GM12878 (cell line): ENCODE results near the gene RNF166.

Experiments used
- ETV6 ChIP-seq, 2 experiments: fragments of 450-650 bp in 1 of 2; IDR thresholded peaks in 1 of 2; conservative IDR thresholded peaks in 1 of 2; 2 replicates each; pipeline ENCODE4 v1.6.1; 2014; ENCODE audit warnings: antibody characterized with exemption in 1 of 2, borderline replicate concordance in 1 of 2, low read depth in 1 of 2, mild to moderate bottlenecking in 1 of 2, moderate library complexity in 1 of 2
- FOXK2 ChIP-seq: fragments of 450-650 bp; IDR thresholded peaks from 2 replicates; pipeline ENCODE4 v1.6.1; 2017; ENCODE audit warnings: mild to moderate bottlenecking, moderate library complexity
- POLR2AphosphoS5 ChIP-seq: IDR thresholded peaks from 2 replicates; pipeline ENCODE4 v1.6.1; 2011; ENCODE audit warnings: mild to moderate bottlenecking, low read length, inconsistent platforms
- ZNF24 ChIP-seq: fragments of 450-650 bp; IDR thresholded peaks from 2 replicates; pipeline ENCODE4 v1.6.1; 2017; ENCODE audit warnings: antibody characterized with exemption, mild to moderate bottlenecking
- TF ChIP-seq, protein P1 (sequence below), 3 experiments: IDR thresholded peaks in 2 of 3; conservative IDR thresholded peaks in 1 of 3; 2 replicates each; pipeline ENCODE4 v1.5.1; 2011; ENCODE audit warnings: low read depth in 3 of 3, low read length in 3 of 3, mild to moderate bottlenecking in 3 of 3, control low read depth in 2 of 3, moderate library complexity in 2 of 3, inconsistent platforms in 1 of 3, mixed read lengths in 1 of 3; ENCODE audit not compliant: control insufficient read depth in 2 of 3, insufficient read depth in 1 of 3; ENCODE audit errors: extremely low read depth in 1 of 3

DNA sequence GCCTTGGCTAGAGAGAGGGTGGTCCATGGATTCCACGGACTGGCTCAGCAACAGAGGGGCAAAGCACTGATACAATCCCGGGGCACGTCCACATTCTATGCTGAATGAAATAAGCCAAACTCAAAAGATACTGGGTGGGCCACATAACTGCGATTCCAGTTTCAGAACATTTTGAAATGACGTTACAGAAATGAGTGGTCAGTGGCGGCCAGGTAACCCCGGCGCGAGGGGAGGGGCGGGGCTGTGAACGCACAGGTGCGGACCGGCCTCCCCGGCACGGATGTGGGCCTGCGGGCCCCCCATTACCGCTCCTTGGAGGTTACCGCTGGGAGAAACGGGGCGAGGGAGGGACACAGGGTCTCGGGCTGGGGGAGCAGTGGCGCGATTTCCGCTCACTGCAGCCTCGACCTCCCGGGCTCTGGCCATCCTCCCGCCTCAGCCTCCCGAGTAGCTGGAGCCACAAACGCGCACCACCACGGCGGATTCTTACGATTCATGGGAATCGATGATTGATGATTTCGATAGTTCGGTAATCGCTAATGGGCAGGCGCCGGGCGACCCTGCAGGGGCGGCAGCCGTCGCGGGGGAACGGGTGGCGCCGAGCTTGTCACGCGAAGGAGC, 43.9 kb downstream of the RNF166 start:
- TF ChIP-seq ETV6 (conservative IDR thresholded peaks at IDR 0.05 in 1 of 2, IDR thresholded peaks at IDR 0.05 in 1 of 2; ENCODE audit: borderline replicate concordance in 1 of 2, low read depth in 1 of 2) (no peak), POLR2AphosphoS5 (no peak), ZNF24 (no peak), FOXK2 (no peak)
- TF ChIP-seq, protein P1, sequence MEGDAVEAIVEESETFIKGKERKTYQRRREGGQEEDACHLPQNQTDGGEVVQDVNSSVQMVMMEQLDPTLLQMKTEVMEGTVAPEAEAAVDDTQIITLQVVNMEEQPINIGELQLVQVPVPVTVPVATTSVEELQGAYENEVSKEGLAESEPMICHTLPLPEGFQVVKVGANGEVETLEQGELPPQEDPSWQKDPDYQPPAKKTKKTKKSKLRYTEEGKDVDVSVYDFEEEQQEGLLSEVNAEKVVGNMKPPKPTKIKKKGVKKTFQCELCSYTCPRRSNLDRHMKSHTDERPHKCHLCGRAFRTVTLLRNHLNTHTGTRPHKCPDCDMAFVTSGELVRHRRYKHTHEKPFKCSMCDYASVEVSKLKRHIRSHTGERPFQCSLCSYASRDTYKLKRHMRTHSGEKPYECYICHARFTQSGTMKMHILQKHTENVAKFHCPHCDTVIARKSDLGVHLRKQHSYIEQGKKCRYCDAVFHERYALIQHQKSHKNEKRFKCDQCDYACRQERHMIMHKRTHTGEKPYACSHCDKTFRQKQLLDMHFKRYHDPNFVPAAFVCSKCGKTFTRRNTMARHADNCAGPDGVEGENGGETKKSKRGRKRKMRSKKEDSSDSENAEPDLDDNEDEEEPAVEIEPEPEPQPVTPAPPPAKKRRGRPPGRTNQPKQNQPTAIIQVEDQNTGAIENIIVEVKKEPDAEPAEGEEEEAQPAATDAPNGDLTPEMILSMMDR (IDR thresholded peaks at IDR 0.05 in 2 of 3, conservative IDR thresholded peaks at IDR 0.05 in 1 of 3; ENCODE audit: control insufficient read depth in 2 of 3, extremely low read depth in 1 of 3, insufficient read depth in 1 of 3, low read depth in 3 of 3, low read length in 3 of 3), result no peak
